Mesenchymal stem cell (in vitro differentiated cells and primary cell): Measurements from ENCODE around the gene USP36.
"Not testable (repeated sequence)": the region's sequence is repeated elsewhere in the genome, so short reads cannot be mapped to it uniquely, and the experiment has no call there.

Experiments
- DNase-seq: peaks from one replicate; pipeline ENCODE4 v3.0.0-alpha.2; 2013
- H2AFZ ChIP-seq: one replicate; pipeline ENCODE4 v1.6.1; 2013; ENCODE audit warnings: low read depth, mild to moderate bottlenecking, control low read depth, inconsistent platforms, low read length, moderate library complexity
- H2AK5ac ChIP-seq: 2 replicates; pipeline ENCODE4 v1.6.1; 2013; ENCODE audit warnings: low read length, moderate library complexity, mild to moderate bottlenecking, inconsistent platforms; ENCODE audit not compliant: severe bottlenecking
- H2BK120ac ChIP-seq: one replicate; pipeline ENCODE4 v1.6.1; 2013; ENCODE audit warnings: low read depth, mild to moderate bottlenecking, inconsistent platforms, low read length, moderate library complexity
- H2BK12ac ChIP-seq, 2 experiments: one replicate each; pipeline ENCODE4 v1.6.1; 2013; ENCODE audit warnings: inconsistent platforms in 2 of 2, low read length in 2 of 2, mild to moderate bottlenecking in 2 of 2, moderate library complexity in 2 of 2, control low read depth in 1 of 2
- H2BK15ac ChIP-seq: one replicate; pipeline ENCODE4 v1.6.1; 2013; ENCODE audit warnings: mild to moderate bottlenecking, low read depth, inconsistent platforms; ENCODE audit not compliant: poor library complexity, severe bottlenecking
- H2BK5ac ChIP-seq: 2 replicates; pipeline ENCODE4 v1.6.1; 2013; ENCODE audit warnings: low read depth, mild to moderate bottlenecking, low read length, control low read depth, inconsistent platforms; ENCODE audit not compliant: poor library complexity, severe bottlenecking
- H3K14ac ChIP-seq, 2 experiments: one replicate each; pipeline ENCODE4 v1.6.1; 2013; ENCODE audit warnings: inconsistent platforms in 2 of 2, low read length in 2 of 2, control low read depth in 1 of 2, mild to moderate bottlenecking in 1 of 2, moderate library complexity in 1 of 2
- H3K18ac ChIP-seq, 2 experiments: one replicate each; pipeline ENCODE4 v1.6.1; 2013; ENCODE audit warnings: inconsistent platforms in 2 of 2, low read length in 2 of 2, control low read depth in 1 of 2, low read depth in 1 of 2, mild to moderate bottlenecking in 1 of 2
- H3K23ac ChIP-seq, 2 experiments: one replicate each; pipeline ENCODE4 v1.6.1; 2013; ENCODE audit warnings: inconsistent platforms in 2 of 2, low read length in 2 of 2, mild to moderate bottlenecking in 2 of 2, moderate library complexity in 2 of 2, control low read depth in 1 of 2
- H3K27ac ChIP-seq: 2 replicates; pipeline ENCODE4 v1.5.1; 2013; ENCODE audit warnings: mild to moderate bottlenecking, moderate library complexity, low read length, control low read depth, inconsistent platforms; ENCODE audit not compliant: poor library complexity, severe bottlenecking
- H3K27me3 ChIP-seq, 2 experiments: 2 replicates each; pipeline versions ENCODE4 v1.6.1 to v1.7.0; 2013; ENCODE audit warnings: low read length in 2 of 2, mild to moderate bottlenecking in 2 of 2, moderate library complexity in 2 of 2, control low read depth in 1 of 2, inconsistent platforms in 1 of 2; ENCODE audit not compliant: control insufficient read depth in 1 of 2, insufficient read depth in 1 of 2
- H3K36me3 ChIP-seq, 2 experiments: 2 replicates each; pipeline versions ENCODE4 v1.6.1 to v1.7.0; 2013; ENCODE audit warnings: low read length in 2 of 2, control low read depth in 1 of 2, inconsistent platforms in 1 of 2, low read depth in 1 of 2, mild to moderate bottlenecking in 1 of 2; ENCODE audit not compliant: insufficient read depth in 2 of 2, control insufficient read depth in 1 of 2
- H3K4ac ChIP-seq, 2 experiments: one replicate each; pipeline ENCODE4 v1.6.1; 2013; ENCODE audit warnings: inconsistent platforms in 2 of 2, low read length in 2 of 2, mild to moderate bottlenecking in 2 of 2, moderate library complexity in 2 of 2, control low read depth in 1 of 2, low read depth in 1 of 2
- H3K4me1 ChIP-seq: 2 replicates; pipeline ENCODE4 v1.6.1; 2013; ENCODE audit warnings: low read depth, low read length, control low read depth; ENCODE audit not compliant: control insufficient read depth, insufficient read depth
- H3K4me2 ChIP-seq: 2 replicates; pipeline ENCODE4 v1.6.1; 2013; ENCODE audit warnings: low read length, mild to moderate bottlenecking, inconsistent platforms; ENCODE audit not compliant: poor library complexity, severe bottlenecking
- H3K4me3 ChIP-seq, 2 experiments: 2 replicates each; pipeline versions ENCODE4 v1.5.1 to v1.7.0; 2013; ENCODE audit warnings: low read length in 2 of 2, mild to moderate bottlenecking in 2 of 2, control low read depth in 1 of 2, low read depth in 1 of 2; ENCODE audit not compliant: insufficient read depth in 1 of 2
- H3K79me1 ChIP-seq: replicated peaks from 2 replicates; pipeline ENCODE4 v1.6.1; 2013; ENCODE audit warnings: mild to moderate bottlenecking, control low read depth, low read length, inconsistent platforms; ENCODE audit not compliant: poor library complexity, severe bottlenecking
- H3K9ac ChIP-seq: 2 replicates; pipeline ENCODE4 v1.7.0; 2013; ENCODE audit warnings: mild to moderate bottlenecking, low read length, moderate library complexity
- H3K9me3 ChIP-seq: 2 replicates; pipeline ENCODE4 v1.7.0; 2013; ENCODE audit warnings: mild to moderate bottlenecking, low read length; ENCODE audit not compliant: control insufficient read depth
- H4K8ac ChIP-seq: one replicate; pipeline ENCODE4 v1.6.1; 2013; ENCODE audit warnings: inconsistent platforms, mild to moderate bottlenecking, low read length, moderate library complexity
- H4K91ac ChIP-seq: one replicate; pipeline ENCODE4 v1.6.1; 2013; ENCODE audit warnings: mild to moderate bottlenecking, low read length, inconsistent platforms
- WGBS: methylation state at CpG from one replicate; pipeline ENCODE4 v1.1.7; 2013; ENCODE audit warnings: mixed read lengths; 5-methylcytosine and 5-hydroxymethylcytosine counted together

Gene USP36

DNA sequence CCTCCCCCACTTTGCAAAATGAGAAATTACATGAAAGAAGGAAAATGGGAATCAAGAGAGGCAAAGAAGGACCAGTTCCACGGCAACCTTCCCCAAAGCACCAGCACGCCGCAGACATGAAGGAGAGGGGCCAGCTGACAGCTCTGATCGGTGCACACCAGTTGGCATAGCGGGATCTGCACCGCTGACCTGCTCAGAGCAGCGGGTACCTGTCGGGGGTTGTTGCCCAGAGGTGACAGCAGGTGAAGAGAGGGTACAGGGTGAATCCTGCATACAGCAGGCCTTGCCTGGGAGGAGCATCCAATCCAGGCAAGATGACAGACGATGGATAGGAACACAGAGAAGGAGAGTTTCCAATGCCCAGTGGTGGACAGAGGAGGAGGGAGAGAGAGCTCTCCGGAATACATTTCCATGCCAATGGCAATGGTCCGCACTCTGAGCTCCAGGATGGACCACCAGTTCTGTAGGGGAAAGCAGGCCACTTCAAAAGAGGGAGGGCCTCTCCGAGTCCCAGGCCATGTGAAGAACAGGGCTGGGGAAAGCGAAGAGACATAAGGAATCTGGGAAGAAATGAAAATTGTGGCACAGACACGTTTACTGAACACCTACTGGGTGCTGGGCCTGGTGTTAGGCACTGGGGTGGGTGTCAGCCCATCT is 38.4 kb upstream of the USP36 start:
- peaks cover 27% of the 10 kb centered on the region for H3K79me1 ChIP-seq
- H4K8ac ChIP-seq: peak overlapping the region; percentile 72
- peak overlapping the region; percentile 23 to 97 for H2BK12ac ChIP-seq
- H3K23ac ChIP-seq: no peak overlapping the region
- peak overlapping the region; percentile 46 for H3K4me2 ChIP-seq
- peak overlapping the region; percentile 84 for H2AK5ac ChIP-seq
- peak overlapping the region; percentile 77 for H4K91ac ChIP-seq
- WGBS: 92% methylated on average over 14 of the region's 14 CpGs
- peaks cover 62% of the 10 kb centered on the region for H3K4me1 ChIP-seq
- no peaks in the 10 kb centered on the region for H3K27me3 ChIP-seq
- peak overlapping the region; percentile 36 for H2BK5ac ChIP-seq
- peaks cover 11 to 22% of the 10 kb centered on the region in 2 experiments for H3K36me3 ChIP-seq
- H3K9me3 ChIP-seq: no peaks in the 10 kb centered on the region
- H3K14ac ChIP-seq: no peak overlapping the region
- H2BK15ac ChIP-seq: no peak overlapping the region
- peak overlapping the region; percentile 82 for H3K27ac ChIP-seq
- H3K9ac ChIP-seq: peak overlapping the region; percentile 88
- H2AFZ ChIP-seq: no peak overlapping the region
- no peak overlapping the region for H2BK120ac ChIP-seq
- H3K4ac ChIP-seq: peak overlapping the region; percentile 56 to 64
- DNase-seq: no peak
- H3K18ac ChIP-seq: peak overlapping the region; percentile 78 to 88
- H3K4me3 ChIP-seq: peak overlapping the region in 1 of 2 experiments; percentile 50

DNA sequence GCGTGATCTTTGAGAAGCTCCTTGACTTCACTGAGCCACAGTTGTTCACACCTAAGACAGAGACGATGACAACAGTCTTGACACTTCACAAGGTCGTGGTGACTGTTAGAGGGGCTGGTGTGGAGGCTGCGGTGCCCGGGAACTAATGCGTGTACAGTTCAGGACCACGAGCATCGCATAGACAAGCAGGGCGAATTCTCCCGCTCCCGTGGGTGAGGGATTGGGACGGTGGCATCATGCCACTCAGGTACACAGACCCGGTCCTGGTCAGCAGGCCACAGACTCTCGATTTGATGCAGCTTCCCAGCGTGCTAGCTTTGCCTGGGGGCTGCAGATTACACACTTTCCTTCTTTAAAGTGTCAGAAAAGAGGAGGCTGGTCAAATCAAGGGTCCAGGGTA is 37.6 kb upstream of the USP36 start:
- H3K4me1 ChIP-seq: peaks cover 62% of the 10 kb centered on the region
- H3K27me3 ChIP-seq: no peaks in the 10 kb centered on the region
- WGBS: 96% methylated on average over 15 of the region's 15 CpGs
- peak overlapping the region in 1 of 2 experiments; percentile 17 for H3K4ac ChIP-seq
- H2BK15ac ChIP-seq: no peak overlapping the region
- H3K14ac ChIP-seq: peak overlapping the region in 1 of 2 experiments; percentile 41
- no peak for DNase-seq
- no peak overlapping the region for H2BK5ac ChIP-seq
- H3K27ac ChIP-seq: no peak overlapping the region
- H3K36me3 ChIP-seq: peaks cover 11 to 30% of the 10 kb centered on the region in 2 experiments
- H2BK12ac ChIP-seq: peak overlapping the region in 1 of 2 experiments; percentile 86
- H3K79me1 ChIP-seq: peaks cover 27% of the 10 kb centered on the region
- H3K18ac ChIP-seq: peak overlapping the region; percentile 0 to 79
- H2BK120ac ChIP-seq: no peak overlapping the region
- H2AFZ ChIP-seq: no peak overlapping the region
- H2AK5ac ChIP-seq: peak overlapping the region; percentile 4
- H3K9me3 ChIP-seq: no peaks in the 10 kb centered on the region
- no peak overlapping the region for H4K8ac ChIP-seq
- H3K9ac ChIP-seq: peak overlapping the region; percentile 88
- H3K4me2 ChIP-seq: no peak overlapping the region
- peak overlapping the region; percentile 20 for H4K91ac ChIP-seq
- no peak overlapping the region for H3K23ac ChIP-seq
- no peak overlapping the region for H3K4me3 ChIP-seq

DNA sequence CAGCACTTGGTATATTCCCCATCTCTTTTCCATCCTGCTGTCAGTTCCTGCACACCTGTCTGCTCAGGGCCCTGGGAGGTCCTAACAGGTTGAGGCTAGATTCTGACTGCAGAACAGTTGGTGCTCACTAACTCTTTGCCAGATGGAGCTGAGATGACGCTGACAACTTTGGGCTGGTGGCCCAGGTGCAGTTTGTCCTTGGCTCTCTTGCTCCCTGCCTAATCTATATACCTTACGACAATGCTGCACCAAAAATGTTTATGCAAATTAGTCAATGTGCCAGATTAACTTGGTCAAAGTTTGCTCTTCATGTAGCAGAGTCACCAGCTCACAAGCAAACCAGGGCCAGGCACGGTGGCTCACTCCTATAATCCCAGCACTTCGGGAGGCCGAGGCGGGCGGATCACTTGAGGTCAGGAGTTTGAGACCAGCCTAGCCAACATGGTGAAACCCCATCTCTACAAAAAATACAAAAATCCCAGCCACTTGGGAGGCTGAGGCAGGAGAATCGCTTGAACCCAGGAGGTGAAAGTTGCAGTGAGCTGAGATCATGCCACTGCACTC is 36.4 kb upstream of the USP36 start:
- not testable (repeated sequence) for H3K4me3 ChIP-seq, H2BK5ac ChIP-seq, H4K91ac ChIP-seq, H3K9me3 ChIP-seq, H2AK5ac ChIP-seq, H3K27ac ChIP-seq, H2BK15ac ChIP-seq, H3K4ac ChIP-seq, H3K27me3 ChIP-seq, H2AFZ ChIP-seq, H3K4me2 ChIP-seq, H3K9ac ChIP-seq, H2BK120ac ChIP-seq, H3K14ac ChIP-seq, DNase-seq, H4K8ac ChIP-seq
- H3K18ac ChIP-seq: peak overlapping the region in 1 of 2 experiments; percentile 67
- H3K4me1 ChIP-seq: peaks cover 53% of the 10 kb centered on the region
- H3K23ac ChIP-seq: peak overlapping the region in 1 of 2 experiments; percentile 46
- H3K79me1 ChIP-seq: peaks cover 28% of the 10 kb centered on the region
- peak overlapping the region in 1 of 2 experiments; percentile 21 for H2BK12ac ChIP-seq
- WGBS: 95% methylated on average over 8 of the region's 8 CpGs
- H3K36me3 ChIP-seq: peaks cover 11 to 42% of the 10 kb centered on the region in 2 experiments

DNA sequence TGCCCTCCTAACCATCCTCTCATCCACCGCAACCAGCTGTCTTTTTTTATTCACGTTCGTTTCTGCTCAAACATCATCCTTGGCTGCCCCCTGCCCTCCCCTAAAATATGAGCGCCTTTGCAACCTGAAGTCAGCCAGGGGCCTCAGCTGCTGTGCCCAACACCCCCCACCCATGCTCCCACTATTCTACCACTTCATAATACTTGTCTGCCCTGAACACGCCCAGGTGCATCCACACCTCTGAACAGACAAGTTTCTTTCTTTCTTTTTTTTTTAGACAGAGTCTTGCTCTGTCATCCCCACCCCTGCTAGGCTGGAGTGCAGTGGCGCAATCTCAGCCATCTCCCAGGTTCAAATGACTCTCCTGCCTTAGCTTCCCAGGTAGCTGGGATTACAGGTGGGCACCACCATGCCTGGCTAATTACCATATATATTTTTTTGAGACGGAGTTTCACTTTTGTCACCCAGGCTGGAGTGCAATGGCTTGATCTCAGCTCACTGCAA is 35.5 kb upstream of the USP36 start:
- Histone ChIP-seq H3K14ac (no peak overlapping the region), H3K23ac (no peak overlapping the region), H4K8ac (peak overlapping the region; percentile 88), H3K4ac (peak overlapping the region; percentile 32 to 35), H3K18ac (peak overlapping the region; percentile 50 to 62), H3K9me3 (no peaks in the 10 kb centered on the region), H2BK12ac (no peak overlapping the region), H3K4me3 (no peak overlapping the region), H4K91ac (peak overlapping the region; percentile 83), H3K36me3 (peaks cover 14 to 43% of the 10 kb centered on the region in 2 experiments), H2AK5ac (peak overlapping the region; percentile 14), H3K27ac (no peak overlapping the region), H3K79me1 (peaks cover 25% of the 10 kb centered on the region), H2BK5ac (no peak overlapping the region), H3K9ac (peak overlapping the region; percentile 29), H2AFZ (no peak overlapping the region), H3K4me1 (peaks cover 51% of the 10 kb centered on the region), H3K4me2 (no peak overlapping the region), H2BK15ac (no peak overlapping the region), H2BK120ac (no peak overlapping the region), H3K27me3 (no peaks in the 10 kb centered on the region)
- no peak for DNase-seq
- 66% methylated on average over 7 of the region's 7 CpGs for WGBS
